ENCODE measurements around the gene ADAMTS12. TPM values are rescaled to one million over a fixed set of nuclear protein-coding genes. Genes with fewer than 3 reads are reported as not detected.

Gene ADAMTS12
- total RNA-seq, 2 donors from 2014 or later: 2.3 to 8.9 TPM

DNA sequence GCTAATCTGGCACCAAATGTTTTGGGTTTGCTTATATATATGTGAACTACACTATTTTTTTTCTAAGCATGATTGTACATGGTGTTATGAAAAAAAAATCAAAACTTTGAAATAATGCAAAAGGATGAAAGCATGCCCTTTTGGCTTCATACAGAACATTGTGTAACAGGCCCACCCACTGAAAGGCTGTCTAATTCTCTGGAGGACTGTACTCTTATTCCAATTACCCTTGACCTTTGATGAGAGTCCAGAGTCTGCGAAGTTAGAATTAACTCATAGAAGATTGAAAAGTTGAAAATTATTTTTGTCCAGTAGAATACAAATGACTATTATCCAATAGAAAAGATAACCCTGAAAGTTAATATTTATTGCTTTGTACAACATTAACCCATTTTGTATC is 117.4 kb downstream of the ADAMTS12 start:
- Histone ChIP-seq H3K4me3 (no peak overlapping the region), H3K27me3 (no peaks in the 10 kb centered on the region), H3K36me3 (replicated peaks in 1 of 2; ENCODE audit: insufficient read depth in 1 of 2, low read depth in 2 of 2) (no peaks in the 10 kb centered on the region), H3K4me1 (no peaks in the 10 kb centered on the region), H3K27ac (no peak overlapping the region), H3K9me3 (no peaks in the 10 kb centered on the region)
- intact Hi-C loops (cut with DNase I): no loop called here
- ATAC-seq (no peak), DNase-seq (no peak)
- TF ChIP-seq, protein P1, sequence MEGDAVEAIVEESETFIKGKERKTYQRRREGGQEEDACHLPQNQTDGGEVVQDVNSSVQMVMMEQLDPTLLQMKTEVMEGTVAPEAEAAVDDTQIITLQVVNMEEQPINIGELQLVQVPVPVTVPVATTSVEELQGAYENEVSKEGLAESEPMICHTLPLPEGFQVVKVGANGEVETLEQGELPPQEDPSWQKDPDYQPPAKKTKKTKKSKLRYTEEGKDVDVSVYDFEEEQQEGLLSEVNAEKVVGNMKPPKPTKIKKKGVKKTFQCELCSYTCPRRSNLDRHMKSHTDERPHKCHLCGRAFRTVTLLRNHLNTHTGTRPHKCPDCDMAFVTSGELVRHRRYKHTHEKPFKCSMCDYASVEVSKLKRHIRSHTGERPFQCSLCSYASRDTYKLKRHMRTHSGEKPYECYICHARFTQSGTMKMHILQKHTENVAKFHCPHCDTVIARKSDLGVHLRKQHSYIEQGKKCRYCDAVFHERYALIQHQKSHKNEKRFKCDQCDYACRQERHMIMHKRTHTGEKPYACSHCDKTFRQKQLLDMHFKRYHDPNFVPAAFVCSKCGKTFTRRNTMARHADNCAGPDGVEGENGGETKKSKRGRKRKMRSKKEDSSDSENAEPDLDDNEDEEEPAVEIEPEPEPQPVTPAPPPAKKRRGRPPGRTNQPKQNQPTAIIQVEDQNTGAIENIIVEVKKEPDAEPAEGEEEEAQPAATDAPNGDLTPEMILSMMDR (IDR thresholded peaks at IDR 0.05): no peak
- no peak for TF ChIP-seq POLR2A (IDR thresholded peaks at IDR 0.05)
- WGBS, 2 donors: 51 to 54% methylated on average over 1 of the region's 1 CpG

DNA sequence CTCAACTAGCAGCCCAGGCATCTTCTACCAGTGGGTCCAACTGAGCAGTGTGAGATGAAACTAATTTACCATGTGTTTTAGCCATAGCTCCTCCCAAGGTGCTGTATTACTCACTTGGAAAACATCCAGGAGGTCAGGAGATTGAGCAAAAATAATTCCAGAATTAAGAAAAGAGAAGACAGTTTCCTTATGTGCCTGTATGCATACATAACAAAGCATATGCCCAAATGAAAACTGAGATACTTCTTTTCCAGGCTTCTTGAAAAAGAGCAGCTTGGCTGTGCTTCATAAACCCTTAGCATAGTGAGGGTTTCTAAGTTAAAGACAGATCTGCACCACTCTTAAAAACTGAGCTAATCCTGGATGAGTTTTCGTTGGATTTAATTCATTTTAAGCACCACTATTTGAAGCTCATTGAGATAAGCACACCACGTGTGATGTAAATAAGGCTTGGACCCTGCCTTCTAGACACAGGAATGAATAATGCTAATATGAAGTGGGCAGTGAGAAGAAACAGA is 119.4 kb downstream of the ADAMTS12 start:
- ATAC-seq: no peak
- no peak overlapping the region for H3K27ac ChIP-seq
- no peak for DNase-seq
- H3K27me3 ChIP-seq: no peaks in the 10 kb centered on the region
- WGBS, 2 donors: 13 to 35% methylated on average over 2 of the region's 2 CpGs
- no peaks in the 10 kb centered on the region for H3K36me3 ChIP-seq (replicated peaks in 1 of 2; ENCODE audit: insufficient read depth in 1 of 2, low read depth in 2 of 2)
- TF ChIP-seq POLR2A (IDR thresholded peaks at IDR 0.05): no peak
- TF ChIP-seq, protein P1 (IDR thresholded peaks at IDR 0.05): no peak
- H3K9me3 ChIP-seq: no peaks in the 10 kb centered on the region
- intact Hi-C loops (cut with DNase I): no loop called here
- no peaks in the 10 kb centered on the region for H3K4me1 ChIP-seq
- no peak overlapping the region for H3K4me3 ChIP-seq

DNA sequence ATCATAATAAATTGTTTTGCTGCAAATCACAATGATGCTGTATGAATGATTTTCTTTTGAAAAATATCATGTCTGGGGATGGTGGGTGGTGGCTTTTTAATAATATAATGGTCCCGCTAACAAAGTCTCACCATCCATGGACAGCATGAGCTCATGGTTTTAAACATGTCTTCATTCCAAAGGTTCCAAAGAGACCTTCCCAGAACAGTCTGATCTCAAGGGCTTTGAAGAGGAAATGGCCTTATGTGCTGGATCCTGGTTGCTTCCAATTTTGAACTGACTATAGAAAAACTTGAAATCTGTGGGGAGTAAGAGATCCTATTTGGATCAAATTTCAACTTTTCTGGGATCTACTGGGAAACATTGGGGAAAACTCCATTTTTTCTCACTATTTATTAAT is 121.8 kb downstream of the ADAMTS12 start:
- Histone ChIP-seq H3K4me1 (no peaks in the 10 kb centered on the region), H3K9me3 (no peaks in the 10 kb centered on the region), H3K4me3 (no peak overlapping the region), H3K27ac (no peak overlapping the region), H3K36me3 (replicated peaks in 1 of 2; ENCODE audit: insufficient read depth in 1 of 2, low read depth in 2 of 2) (no peaks in the 10 kb centered on the region), H3K27me3 (no peaks in the 10 kb centered on the region)
- WGBS, 2 donors: 93 to 95% methylated on average over 1 of the region's 1 CpG
- ATAC-seq (no peak), DNase-seq (no peak)
- intact Hi-C loops (cut with DNase I): no loop called here
- no peak for TF ChIP-seq POLR2A (IDR thresholded peaks at IDR 0.05)
- TF ChIP-seq, protein P1 (IDR thresholded peaks at IDR 0.05): no peak

DNA sequence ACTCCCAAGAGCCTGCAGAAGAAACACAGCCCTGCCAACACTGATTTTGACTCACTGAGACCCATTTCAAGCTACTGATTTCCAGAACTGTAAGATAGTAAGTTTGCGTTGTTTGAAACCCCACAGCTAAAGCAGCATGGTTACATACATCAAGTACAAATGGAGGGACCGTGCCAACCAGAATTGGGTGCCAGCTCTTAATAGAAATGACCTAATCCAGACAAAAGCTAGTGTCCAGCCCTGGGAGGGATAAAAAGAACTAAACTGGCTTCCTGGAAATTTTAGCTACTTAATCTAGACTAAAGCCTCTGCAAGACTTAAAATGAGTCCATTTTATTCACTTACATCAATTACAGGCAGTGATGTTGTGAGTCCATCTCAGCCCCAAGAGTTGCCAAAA is 122.6 kb downstream of the ADAMTS12 start:
- intact Hi-C loops (cut with DNase I): no loop called here
- no peaks in the 10 kb centered on the region for H3K27me3 ChIP-seq
- H3K9me3 ChIP-seq: no peaks in the 10 kb centered on the region
- TF ChIP-seq, protein P1 (IDR thresholded peaks at IDR 0.05): no peak
- TF ChIP-seq POLR2A (IDR thresholded peaks at IDR 0.05): no peak
- WGBS, 2 donors: 87 to 89% methylated on average over 2 of the region's 2 CpGs
- ATAC-seq (no peak), DNase-seq (no peak)
- no peaks in the 10 kb centered on the region for H3K36me3 ChIP-seq (replicated peaks in 1 of 2; ENCODE audit: insufficient read depth in 1 of 2, low read depth in 2 of 2)
- no peak overlapping the region for H3K4me3 ChIP-seq
- H3K4me1 ChIP-seq: no peaks in the 10 kb centered on the region
- no peak overlapping the region for H3K27ac ChIP-seq

DNA sequence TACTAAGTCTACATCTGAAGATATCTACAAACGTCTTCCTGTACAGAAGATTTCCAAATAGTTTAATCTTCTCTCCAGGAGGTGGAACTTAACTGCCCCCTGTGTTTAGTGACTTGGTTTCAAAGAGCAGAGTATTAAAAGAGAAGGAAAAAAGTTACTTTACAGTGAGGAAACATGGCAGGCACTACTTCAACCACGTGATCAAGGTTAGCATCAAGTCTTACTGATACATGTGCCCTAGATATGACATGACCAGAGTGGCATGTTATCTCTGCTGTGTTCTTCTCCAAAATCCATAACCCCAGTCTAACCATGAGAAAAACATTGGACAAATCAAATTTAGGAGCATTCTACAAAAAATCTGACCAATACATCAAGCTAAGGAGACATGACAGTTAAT is 125.8 kb downstream of the ADAMTS12 start:
- Histone ChIP-seq H3K27me3 (no peaks in the 10 kb centered on the region), H3K36me3 (replicated peaks in 1 of 2; ENCODE audit: insufficient read depth in 1 of 2, low read depth in 2 of 2) (no peaks in the 10 kb centered on the region), H3K9me3 (no peaks in the 10 kb centered on the region), H3K27ac (no peak overlapping the region), H3K4me3 (no peak overlapping the region), H3K4me1 (no peaks in the 10 kb centered on the region)
- DNase-seq (no peak), ATAC-seq (no peak)
- intact Hi-C loops (cut with DNase I): no loop called here
- 50 to 63% methylated on average over 2 of the region's 2 CpGs for WGBS, 2 donors
- TF ChIP-seq, protein P1 (IDR thresholded peaks at IDR 0.05): no peak
- TF ChIP-seq POLR2A (IDR thresholded peaks at IDR 0.05): no peak

All from body of pancreas (tissue), 4 donors.